NOMO-1 treated with dmso at 0.1 percent for 144 hours (cell line): ENCODE results near the gene MKLN1.
"Not testable (repeated sequence)": the region's sequence is repeated elsewhere in the genome, so short reads cannot be mapped to it uniquely, and the experiment has no call there.

Experiments
- DNase-seq: peaks from one replicate; lab custom pipeline; 2025; ENCODE audit not compliant: unreplicated experiment; lab: John Stamatoyannopoulos, UW

MKLN1 gene

DNA sequence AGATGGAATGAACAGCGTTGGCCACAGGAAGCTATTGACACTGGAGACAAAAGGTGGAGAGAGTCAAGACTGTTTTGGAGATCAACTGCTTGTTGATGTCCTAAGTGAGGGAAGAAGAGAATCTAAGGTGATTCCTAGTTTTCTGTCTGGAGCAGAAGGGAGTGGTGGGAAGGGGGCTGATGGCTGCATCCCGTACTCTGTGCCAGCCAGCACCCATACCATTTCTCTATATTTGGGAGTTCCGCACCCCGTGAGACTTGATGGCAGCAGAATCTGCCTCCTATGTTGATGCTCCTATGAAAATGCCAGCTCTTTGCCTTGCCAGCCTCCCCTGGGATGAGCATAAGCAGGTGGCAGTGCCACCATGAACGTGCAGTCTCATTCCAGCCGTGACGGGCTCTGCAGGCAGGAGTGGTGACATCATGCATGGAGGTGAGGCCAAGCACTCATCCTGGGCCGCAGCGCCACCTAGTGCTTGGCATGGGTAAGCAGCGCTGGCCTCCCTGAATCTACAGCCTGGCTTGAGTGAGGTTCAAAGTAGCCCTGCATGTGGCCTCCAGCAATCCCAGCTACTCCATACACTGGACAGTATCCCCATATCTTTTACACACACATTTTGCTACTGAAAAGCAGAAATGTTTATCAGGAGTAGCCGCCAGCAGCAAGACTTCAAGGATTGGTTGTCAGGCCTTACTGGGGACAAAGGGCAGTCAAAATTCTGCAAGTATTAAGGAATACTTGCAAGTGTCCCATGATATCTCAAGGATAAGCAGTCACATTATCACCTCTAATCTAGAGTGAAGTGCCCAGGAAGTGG, 185.8 kb downstream of the MKLN1 start:
- peak; percentile 7 for DNase-seq

DNA sequence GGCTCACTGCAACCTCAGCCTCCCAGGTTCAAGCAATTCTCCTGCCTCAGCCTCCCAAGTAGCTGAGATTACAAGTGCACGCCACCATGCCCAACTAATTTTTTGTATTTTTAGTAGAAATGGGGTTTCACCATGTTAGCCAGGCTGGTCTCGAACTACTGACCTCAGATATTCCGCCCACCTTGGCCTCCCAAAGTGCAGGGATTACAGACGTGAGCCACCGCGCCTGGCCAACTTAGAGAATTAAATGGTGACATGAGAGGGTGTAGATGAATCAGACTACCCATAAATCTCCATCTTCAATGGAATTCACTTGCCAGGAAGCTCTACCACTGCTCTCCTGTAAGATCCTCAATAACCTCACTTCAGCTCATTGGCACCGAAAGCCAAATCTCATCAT, 187.8 kb downstream of the MKLN1 start:
- DNase-seq = not testable (repeated sequence)

DNA sequence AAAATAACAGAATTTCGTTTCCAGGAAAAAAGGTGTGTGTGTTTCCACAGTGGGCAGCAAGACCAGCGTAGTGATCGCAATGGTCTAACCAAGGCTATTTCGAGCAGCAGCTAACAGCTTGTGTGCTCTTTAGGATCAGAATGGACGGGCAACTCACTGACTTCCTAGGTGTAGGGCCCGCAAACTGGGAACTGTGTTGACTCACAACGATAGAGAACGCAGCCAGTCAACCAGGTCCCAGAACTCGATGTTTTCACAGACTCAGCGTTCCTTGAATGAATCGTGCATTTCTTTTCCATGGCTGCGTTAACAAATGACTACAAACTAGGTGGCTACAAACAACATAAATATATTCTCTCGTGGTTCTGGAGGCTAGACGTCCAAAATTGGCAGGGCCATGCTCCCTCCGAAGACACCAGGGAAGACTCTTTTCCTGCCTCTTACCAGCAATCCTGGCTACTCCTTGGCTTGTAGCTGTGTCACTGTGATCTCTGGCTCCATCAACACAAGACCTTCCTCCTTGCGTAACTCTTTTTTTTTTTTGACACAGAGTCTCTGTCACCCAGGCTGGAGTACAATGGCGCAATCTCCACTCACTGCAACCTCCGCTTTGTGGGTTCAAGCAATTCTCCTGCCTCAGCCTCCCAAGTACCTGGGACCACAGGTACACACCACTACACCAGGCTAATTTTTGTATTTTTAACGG, 189.7 kb downstream of the MKLN1 start:
- no peak for DNase-seq

GRCh38 chr7:131518626-131519025, 190.9 kb downstream of the MKLN1 start:
- DNase-seq = no peak

GRCh38 chr7:131521651-131522163, 194.0 kb downstream of the MKLN1 start:
- no peak for DNase-seq

DNA sequence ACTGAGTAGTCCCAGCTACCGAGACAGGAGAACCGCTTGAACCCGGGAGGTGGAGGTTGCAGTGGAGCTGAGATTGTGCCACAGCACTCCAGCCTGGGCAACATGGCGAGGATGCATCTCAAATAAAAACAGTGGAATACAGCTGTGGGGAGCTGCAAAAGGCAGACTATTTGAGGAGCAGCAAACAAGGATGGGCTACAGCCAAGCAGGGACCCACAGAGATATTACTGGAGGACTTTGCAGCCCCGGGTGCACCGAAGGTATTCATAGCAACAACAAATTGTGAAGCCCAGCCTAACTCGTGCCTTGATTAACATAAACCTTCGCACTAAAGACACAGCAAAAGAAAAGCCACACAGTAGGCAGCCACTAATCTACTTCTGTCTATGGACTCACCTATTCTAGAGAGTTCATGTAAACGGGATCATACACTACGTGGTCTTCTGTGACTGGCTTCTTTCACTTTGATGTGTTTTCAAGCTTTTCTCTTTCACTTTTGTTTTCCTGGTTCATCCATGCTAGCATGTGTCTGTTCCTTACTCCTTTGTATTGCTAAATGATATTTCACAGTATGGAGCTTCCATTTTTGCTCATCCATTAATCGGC, 194.8 kb downstream of the MKLN1 start:
- DNase-seq = no peak

- no peak for DNase-seq
Observed at GRCh38 chr7:131524115-131524514, 196.4 kb downstream of the MKLN1 start.

- DNase-seq = no peak
Observed at GRCh38 chr7:131524703-131525102, 197.0 kb downstream of the MKLN1 start.

DNA sequence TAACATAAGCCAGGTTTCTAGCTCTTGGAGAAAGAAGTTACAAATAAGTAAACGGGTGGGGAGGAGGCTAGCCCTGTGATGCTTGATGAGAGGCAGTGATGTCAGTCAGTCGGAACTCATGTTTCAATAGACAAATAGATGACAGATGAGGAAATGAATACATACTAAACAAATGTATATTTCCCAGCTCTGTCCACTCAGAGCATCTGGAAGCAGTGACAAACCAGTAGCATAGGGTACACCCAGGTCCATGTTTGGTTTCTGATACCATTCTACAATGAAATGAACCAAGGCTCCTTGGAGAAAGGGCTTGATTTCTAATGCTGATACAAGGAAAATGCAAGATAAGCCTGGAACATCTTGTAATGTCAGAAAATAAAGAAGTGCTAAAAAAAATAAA, 198.1 kb downstream of the MKLN1 start:
- DNase-seq = no peak

DNA sequence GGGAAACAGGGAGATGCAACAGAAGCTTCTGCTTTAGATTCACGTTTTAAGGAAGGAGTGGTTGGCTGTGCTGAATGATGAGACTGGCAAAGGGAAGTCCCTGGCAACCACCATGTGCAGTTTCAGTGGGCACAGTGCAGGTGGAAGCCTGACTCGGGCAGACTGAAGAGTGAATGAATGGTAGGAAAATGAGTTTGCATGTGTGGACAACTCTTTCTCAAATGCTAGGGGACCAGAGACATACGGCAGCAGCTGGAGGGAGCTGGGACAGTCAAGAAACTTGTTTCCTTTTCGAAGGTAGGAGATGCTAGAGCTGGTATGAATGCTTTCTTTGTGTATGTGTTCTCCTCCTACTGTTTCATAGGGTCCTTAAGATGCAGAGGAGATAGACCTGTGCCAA, 199.8 kb downstream of the MKLN1 start:
- no peak for DNase-seq

GRCh38 chr7:131529179-131529578, 201.5 kb downstream of the MKLN1 start:
- no peak for DNase-seq

GRCh38 chr7:131529617-131530016, 201.9 kb downstream of the MKLN1 start:
- no peak for DNase-seq

DNA sequence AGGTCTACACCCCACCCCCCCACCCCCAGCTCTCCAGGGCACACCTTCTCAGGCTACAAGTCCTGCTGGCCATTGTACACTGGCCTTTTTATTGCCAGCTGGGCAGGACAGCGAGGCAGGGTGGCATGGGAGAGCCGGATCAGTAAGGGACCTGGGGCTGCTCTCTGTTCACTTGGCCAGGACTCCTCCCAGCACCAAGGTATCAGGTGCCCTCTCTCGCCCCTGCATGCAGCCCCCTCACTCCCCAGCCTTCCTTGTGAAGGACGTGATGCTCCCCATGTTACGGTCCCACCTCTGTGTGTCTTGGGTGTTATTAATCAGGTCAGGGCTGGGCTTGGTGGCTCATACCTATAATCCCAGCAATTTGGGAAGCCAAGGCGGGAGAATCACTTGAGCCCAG, 202.5 kb downstream of the MKLN1 start:
- no peak for DNase-seq

DNA sequence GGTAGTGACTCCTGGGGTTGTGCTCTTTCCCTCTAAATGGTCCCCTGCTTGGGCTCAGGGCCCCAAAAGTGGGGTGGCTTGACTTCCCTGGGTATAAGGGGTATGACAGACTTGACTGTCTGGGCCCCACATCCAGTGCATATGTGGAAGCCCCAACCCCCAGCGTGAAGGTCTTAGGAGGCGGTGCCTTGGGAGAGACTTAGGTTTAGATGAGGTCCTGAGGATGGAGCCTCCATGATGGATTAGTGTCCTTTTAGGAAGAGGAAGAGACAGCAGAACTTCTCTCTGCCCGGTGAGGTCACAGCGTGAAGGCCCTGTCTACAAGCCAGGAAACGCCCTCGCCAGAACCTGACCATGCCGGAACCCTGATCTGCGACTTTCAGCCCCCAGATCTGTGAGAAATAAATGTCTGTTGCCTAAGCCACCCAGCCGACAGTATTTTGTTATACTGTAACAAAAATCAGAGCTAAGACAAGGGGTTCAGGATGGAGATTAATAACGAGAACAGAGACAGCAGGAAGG, 205.0 kb downstream of the MKLN1 start:
- no peak for DNase-seq

DNA sequence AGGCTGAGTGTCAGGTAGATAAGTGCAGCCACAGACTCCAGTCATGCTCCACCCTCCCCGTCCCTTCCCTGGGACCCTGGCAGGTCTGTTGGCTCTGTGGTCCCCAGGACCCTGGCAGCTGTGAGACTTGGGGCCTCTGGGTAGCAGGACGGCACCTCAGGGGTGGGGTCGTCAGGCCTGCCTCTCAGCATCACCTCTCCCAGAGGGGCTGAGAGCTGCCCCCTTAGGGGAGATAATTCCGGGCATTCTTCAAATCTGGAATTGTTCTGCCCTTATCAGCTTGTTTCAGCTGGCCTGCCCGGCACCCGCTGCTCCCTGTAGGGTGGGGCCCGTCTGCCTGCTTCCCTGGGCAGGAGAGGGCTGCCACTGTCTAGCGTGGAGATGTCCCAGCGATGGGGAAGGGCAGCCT, 205.5 kb downstream of the MKLN1 start:
- no peak for DNase-seq

DNA sequence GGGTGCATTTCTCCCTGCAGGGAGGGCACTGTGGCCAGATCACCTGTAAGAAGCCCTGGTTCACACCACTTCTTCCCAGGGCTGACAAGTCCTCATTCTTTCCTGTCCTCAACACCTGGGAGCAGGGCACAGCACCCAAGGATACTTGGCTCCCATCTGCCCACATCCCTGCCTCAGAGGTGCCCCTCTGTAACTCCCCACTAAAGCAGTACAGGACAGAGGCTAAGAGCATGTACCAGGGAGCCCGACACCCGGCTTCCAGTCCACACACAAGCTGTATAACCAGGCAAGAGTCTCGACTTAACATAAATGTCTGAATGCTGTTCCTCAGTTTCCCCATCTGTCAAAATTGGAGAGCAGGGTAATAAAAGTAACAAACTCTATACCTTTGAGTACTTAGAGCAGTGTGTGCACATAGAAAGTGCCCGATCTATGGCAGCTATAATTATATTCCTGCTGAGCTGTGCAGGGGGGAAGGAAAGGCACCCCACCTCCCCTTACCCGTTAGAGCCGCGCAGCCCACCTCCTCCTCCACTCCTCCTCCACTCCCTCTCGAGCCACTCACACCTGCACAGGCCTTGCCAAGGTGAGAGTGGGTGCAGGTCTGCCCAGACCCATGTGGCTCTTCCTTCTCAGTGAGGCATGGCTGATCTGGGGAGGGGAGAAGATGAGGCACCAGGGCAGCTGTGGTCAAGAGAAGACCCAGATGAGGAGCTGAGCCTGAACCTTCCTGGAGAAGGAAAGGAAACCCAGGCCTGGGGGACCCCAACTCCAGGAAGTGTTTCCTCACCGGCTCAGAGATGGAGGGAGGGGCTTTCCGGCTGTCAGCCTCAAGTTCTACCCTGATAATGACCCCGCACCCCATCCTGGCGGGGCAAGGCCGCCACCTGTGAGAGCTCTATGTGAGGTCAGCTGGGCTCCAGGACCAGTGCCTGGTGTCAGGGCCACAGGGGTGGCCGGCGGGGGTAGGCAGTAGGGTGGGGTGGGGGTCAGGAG, 206.2 kb downstream of the MKLN1 start:
- no peak for DNase-seq

GRCh38 chr7:131536361-131536849, 208.7 kb downstream of the MKLN1 start:
- no peak for DNase-seq

DNA sequence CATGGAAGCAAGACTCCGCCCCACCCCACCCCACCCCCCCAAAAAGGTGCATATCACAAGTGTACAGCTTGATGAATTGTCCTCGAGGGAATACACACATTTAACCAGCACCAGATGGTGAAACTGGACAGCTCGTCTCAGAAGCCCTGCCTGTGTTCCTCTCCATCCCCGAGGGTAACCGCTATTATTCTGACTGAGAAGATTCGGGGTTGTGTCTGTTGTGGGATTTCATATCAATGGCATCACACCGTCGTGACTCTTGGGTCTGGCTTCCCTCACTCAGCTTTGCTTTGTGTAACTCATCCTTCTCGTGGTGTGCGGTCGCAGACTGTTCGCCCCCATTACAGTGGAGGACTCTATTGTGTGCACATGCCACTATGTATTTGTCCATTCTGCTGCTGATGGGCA, 209.9 kb downstream of the MKLN1 start:
- no peak for DNase-seq

DNA sequence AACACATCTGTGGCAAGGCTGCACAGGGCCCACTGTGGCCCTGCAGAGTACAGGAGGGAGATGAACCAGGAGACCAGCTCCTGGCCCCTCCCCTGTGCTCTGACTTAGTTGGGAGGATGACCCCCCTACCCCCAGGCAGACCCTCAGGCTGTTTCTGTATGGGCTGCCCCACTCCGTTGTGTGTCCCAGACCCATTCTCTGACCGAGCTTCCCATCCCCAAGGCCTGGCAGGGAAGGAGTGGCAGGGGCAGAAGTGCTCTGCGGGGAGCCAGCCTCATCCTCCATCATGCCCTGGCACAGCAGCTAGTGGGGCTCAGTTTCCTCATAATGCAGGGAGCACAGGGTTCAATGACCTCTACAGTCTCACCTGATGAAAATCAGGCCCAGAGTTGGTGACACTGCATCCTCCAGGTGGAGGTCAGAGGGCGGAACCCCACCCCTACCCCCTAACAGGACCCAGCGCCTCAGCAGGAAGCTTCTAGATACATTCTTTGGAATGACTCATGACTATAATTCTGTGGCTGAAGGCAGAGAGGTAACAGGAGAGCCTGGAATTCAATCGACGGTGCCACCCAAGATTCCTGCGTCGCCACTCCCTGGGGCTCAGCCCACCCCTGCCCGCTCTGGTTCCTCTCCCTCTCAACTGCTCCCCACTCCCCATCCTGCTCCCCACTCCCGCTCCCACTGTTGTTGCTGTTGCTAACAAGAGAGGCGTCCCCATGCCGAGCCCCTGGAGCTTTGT, 210.6 kb downstream of the MKLN1 start:
- no peak for DNase-seq

DNA sequence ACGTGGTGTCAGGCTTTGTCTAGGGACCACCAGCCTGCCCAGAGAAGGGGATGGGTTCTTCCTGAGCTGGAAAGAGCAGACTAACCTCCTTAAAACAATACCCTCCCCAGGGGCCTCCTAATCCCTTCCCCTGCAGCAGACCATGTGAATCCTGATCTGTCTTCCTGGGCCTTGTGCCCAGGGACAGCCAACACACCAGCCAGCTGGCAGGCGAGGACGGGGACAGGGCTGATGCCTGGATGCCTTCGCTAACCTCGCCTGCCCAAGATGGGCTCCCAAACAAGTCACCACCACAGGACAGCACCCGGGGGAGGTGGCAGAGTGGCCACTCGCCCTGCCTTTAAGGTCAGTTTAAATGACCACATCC, 211.1 kb downstream of the MKLN1 start:
- no peak for DNase-seq
